Measurements from ENCODE around the gene RNF126. TPM values are rescaled to one million over a fixed set of nuclear protein-coding genes. Genes with fewer than 3 reads are reported as not detected.

RNF126 gene
- total and polyA plus RNA-seq, 2 of the 4 experiments (the other 2 are of a cell fraction): 7.0 to 27.4 TPM

- DNase-seq (no peak), ATAC-seq (ENCODE audit: low read depth) (no peak)
- peaks cover 10% of the 10 kb centered on the region for H3K4me1 ChIP-seq (ENCODE audit: control insufficient read depth, insufficient read depth, low read length)
- no peak for TF ChIP-seq RCOR1 (IDR thresholded peaks at IDR 0.05; ENCODE audit: insufficient replicate concordance, low read length)
- no peak for TF ChIP-seq CTCF (conservative IDR thresholded peaks at IDR 0.05; ENCODE audit: low read depth, low read length)
- TF ChIP-seq, protein P1, sequence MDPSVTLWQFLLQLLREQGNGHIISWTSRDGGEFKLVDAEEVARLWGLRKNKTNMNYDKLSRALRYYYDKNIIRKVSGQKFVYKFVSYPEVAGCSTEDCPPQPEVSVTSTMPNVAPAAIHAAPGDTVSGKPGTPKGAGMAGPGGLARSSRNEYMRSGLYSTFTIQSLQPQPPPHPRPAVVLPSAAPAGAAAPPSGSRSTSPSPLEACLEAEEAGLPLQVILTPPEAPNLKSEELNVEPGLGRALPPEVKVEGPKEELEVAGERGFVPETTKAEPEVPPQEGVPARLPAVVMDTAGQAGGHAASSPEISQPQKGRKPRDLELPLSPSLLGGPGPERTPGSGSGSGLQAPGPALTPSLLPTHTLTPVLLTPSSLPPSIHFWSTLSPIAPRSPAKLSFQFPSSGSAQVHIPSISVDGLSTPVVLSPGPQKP (IDR thresholded peaks at IDR 0.05; ENCODE audit: borderline replicate concordance, low read depth, low read length): no peak
- TF ChIP-seq RFX5 (IDR thresholded peaks at IDR 0.05; ENCODE audit: low read depth, low read length): no peak
- H4K8ac ChIP-seq (ENCODE audit: low read depth in 2 of 2, low read length in 2 of 2): no peak overlapping the region
- no peak overlapping the region for H2BK120ac ChIP-seq (ENCODE audit: low read depth, low read length)
- no peak overlapping the region for H3K56ac ChIP-seq (ENCODE audit: extremely low read depth, insufficient read depth, low read length)
- H4K20me1 ChIP-seq (ENCODE audit: insufficient read depth, low read length): peaks cover 12% of the 10 kb centered on the region
- dilution Hi-C loops (cut with HindIII; ENCODE audit: low sequenced_read_pairs, unreplicated experiment): no loop called here
- no peak overlapping the region for H2AFZ ChIP-seq (replicated peaks; ENCODE audit: low read length, poor library complexity)
- intact Hi-C loops (cut with micrococcal nuclease): no loop called here
- H3K4ac ChIP-seq (ENCODE audit: low read depth, low read length): no peak overlapping the region
- no peak overlapping the region for H3K27ac ChIP-seq (ENCODE audit: insufficient read depth, low read length)
- H3K4me2 ChIP-seq (ENCODE audit: low read depth, low read length): no peak overlapping the region
- H4K5ac ChIP-seq (ENCODE audit: low read depth, low read length): no peak overlapping the region
- H3K4me3 ChIP-seq (ENCODE audit: insufficient read depth, low read depth, low read length): no peak overlapping the region
- H3K23ac ChIP-seq (ENCODE audit: low read depth, low read length): no peak overlapping the region
- ChIA-PET CTCF (no interaction called here), POLR2A (ENCODE audit: unreplicated experiment) (no interaction called here)
- no peak overlapping the region for H2BK20ac ChIP-seq (ENCODE audit: low read depth, low read length)
- H2AK9ac ChIP-seq (replicated peaks; ENCODE audit: low read depth, low read length, poor library complexity): no peak overlapping the region
- no peaks in the 10 kb centered on the region for H3K27me3 ChIP-seq (ENCODE audit: control insufficient read depth, insufficient read depth, low read length)
- no peak overlapping the region for H4K91ac ChIP-seq (ENCODE audit: insufficient read depth, low read depth, low read length)
- H3K79me1 ChIP-seq (ENCODE audit: low read depth in 1 of 2, low read length in 2 of 2): no peaks in the 10 kb centered on the region
- no peak overlapping the region for H3K9ac ChIP-seq (ENCODE audit: low read depth, low read length)
- H2AK5ac ChIP-seq (ENCODE audit: low read depth, low read length): no peak overlapping the region
- in situ Hi-C loops (cut with MboI; ENCODE audit: low sequenced_read_pairs): no loop called here
- H3K36me3 ChIP-seq (ENCODE audit: control insufficient read depth, insufficient read depth, low read length): no peaks in the 10 kb centered on the region
- H2BK5ac ChIP-seq (ENCODE audit: low read depth, low read length, poor library complexity, severe bottlenecking): no peak overlapping the region
- H2BK15ac ChIP-seq (ENCODE audit: low read depth, low read length): no peak overlapping the region
- WGBS, 2 experiments (ENCODE audit: extremely low coverage in 2 of 2, insufficient read length in 1 of 2): 85% methylated on average over 18 of the region's 30 CpGs; no CpG with 5 or more reads in 1 of the 2 experiments
- no TSS peak for BruUV-seq (replicated peaks)
- H3K14ac ChIP-seq (replicated peaks; ENCODE audit: low read depth, low read length): no peak overlapping the region
- H3K9me1 ChIP-seq (ENCODE audit: insufficient read depth, low read length): peaks cover 7% of the 10 kb centered on the region
- no peak overlapping the region for H3K18ac ChIP-seq (ENCODE audit: low read depth, low read length)
- H3K9me3 ChIP-seq (ENCODE audit: control insufficient read depth, insufficient read depth, low read length): no peaks in the 10 kb centered on the region
These were observed 55.5 kb downstream of the RNF126 start for GRCh38 chr19:607301-608154.
